GF-D8 (cell line): Measurements from ENCODE around the gene CEL.
"Not testable (repeated sequence)": the region's sequence is repeated elsewhere in the genome, so short reads cannot be mapped to it uniquely, and the experiment has no call there.

Experiments
- DNase-seq: peaks from one replicate; lab custom pipeline; 2025; lab: John Stamatoyannopoulos, UW

CEL gene

DNA sequence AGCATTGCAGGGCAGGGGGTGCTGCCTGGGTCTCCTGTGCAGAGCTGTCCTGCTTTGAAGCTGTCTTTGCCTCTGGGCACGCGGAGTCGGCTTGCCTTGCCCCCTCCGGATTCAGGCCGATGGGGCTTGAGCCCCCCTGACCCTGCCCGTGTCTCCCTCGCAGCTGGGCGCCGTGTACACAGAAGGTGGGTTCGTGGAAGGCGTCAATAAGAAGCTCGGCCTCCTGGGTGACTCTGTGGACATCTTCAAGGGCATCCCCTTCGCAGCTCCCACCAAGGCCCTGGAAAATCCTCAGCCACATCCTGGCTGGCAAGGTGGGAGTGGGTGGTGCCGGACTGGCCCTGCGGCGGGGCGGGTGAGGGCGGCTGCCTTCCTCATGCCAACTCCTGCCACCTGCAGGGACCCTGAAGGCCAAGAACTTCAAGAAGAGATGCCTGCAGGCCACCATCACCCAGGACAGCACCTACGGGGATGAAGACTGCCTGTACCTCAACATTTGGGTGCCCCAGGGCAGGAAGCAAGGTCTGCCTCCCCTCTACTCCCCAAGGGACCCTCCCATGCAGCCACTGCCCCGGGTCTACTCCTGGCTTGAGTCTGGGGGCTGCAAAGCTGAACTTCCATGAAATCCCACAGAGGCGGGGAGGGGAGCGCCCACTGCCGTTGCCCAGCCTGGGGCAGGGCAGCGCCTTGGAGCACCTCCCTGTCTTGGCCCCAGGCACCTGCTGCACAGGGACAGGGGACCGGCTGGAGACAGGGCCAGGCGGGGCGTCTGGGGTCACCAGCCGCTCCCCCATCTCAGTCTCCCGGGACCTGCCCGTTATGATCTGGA lies 2.7 kb downstream of the CEL start:
- DNase-seq = no peak

DNA sequence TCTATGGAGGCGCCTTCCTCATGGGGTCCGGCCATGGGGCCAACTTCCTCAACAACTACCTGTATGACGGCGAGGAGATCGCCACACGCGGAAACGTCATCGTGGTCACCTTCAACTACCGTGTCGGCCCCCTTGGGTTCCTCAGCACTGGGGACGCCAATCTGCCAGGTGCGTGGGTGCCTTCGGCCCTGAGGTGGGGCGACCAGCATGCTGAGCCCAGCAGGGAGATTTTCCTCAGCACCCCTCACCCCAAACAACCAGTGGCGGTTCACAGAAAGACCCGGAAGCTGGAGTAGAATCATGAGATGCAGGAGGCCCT lies 3.2 kb downstream of the CEL start:
- DNase-seq = no peak

DNA sequence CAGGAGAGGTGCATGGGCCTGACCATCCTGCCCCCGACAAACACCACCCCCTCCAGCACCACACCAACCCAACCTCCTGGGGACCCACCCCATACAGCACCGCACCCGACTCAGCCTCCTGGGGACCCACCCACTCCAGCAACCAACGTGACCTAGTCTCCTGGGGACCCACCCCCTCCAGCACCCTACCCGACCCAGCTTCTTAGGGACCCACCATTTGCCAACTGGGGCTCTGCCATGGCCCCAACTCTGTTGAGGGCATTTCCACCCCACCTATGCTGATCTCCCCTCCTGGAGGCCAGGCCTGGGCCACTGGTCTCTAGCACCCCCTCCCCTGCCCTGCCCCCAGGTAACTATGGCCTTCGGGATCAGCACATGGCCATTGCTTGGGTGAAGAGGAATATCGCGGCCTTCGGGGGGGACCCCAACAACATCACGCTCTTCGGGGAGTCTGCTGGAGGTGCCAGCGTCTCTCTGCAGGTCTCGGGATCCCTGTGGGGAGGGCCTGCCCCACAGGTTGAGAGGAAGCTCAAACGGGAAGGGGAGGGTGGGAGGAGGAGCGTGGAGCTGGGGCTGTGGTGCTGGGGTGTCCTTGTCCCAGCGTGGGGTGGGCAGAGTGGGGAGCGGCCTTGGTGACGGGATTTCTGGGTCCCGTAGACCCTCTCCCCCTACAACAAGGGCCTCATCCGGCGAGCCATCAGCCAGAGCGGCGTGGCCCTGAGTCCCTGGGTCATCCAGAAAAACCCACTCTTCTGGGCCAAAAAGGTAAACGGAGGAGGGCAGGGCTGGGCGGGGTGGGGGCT lies 4.6 kb downstream of the CEL start:
- DNase-seq = no peak

DNA sequence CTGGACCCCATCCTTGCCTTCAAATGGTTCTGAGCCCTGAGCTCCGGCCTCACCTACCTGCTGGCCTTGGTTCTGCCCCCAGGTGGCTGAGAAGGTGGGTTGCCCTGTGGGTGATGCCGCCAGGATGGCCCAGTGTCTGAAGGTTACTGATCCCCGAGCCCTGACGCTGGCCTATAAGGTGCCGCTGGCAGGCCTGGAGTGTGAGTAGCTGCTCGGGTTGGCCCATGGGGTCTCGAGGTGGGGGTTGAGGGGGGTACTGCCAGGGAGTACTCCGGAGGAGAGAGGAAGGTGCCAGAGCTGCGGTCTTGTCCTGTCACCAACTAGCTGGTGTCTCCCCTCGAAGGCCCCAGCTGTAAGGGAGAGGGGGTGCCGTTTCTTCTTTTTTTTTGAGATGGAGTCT lies 5.2 kb downstream of the CEL start:
- DNase-seq = no peak

DNA sequence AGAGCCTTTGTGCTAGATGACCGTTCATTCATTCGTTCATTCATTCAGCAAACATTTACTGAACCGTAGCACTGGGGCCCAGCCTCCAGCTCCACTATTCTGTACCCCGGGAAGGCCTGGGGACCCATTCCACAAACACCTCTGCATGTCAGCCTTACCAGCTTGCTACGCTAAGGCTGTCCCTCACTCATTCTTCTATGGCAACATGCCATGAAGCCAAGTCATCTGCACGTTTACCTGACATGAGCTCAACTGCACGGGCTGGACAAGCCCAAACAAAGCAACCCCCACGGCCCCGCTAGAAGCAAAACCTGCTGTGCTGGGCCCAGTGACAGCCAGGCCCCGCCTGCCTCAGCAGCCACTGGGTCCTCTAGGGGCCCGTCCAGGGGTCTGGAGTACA lies 6.0 kb downstream of the CEL start:
- no peak for DNase-seq

DNA sequence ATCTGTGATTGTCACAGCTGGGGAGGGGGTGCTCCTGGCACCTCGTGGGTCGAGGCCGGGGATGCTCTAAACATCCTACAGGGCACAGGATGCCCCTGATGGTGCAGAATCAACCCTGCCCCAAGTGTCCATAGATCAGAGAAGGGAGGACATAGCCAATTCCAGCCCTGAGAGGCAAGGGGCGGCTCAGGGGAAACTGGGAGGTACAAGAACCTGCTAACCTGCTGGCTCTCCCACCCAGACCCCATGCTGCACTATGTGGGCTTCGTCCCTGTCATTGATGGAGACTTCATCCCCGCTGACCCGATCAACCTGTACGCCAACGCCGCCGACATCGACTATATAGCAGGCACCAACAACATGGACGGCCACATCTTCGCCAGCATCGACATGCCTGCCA lies 6.7 kb downstream of the CEL start:
- not testable (repeated sequence) for DNase-seq

DNA sequence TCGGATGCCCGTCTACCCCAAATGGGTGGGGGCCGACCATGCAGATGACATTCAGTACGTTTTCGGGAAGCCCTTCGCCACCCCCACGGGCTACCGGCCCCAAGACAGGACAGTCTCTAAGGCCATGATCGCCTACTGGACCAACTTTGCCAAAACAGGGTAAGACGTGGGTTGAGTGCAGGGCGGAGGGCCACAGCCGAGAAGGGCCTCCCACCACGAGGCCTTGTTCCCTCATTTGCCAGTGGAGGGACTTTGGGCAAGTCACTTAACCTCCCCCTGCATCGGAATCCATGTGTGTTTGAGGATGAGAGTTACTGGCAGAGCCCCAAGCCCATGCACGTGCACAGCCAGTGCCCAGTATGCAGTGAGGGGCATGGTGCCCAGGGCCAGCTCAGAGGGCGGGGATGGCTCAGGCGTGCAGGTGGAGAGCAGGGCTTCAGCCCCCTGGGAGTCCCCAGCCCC lies 8.8 kb downstream of the CEL start:
- not testable (repeated sequence) for DNase-seq

DNA sequence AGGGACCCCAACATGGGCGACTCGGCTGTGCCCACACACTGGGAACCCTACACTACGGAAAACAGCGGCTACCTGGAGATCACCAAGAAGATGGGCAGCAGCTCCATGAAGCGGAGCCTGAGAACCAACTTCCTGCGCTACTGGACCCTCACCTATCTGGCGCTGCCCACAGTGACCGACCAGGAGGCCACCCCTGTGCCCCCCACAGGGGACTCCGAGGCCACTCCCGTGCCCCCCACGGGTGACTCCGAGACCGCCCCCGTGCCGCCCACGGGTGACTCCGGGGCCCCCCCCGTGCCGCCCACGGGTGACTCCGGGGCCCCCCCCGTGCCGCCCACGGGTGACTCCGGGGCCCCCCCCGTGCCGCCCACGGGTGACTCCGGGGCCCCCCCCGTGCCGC lies 9.2 kb downstream of the CEL start:
- DNase-seq = not testable (repeated sequence)

DNA sequence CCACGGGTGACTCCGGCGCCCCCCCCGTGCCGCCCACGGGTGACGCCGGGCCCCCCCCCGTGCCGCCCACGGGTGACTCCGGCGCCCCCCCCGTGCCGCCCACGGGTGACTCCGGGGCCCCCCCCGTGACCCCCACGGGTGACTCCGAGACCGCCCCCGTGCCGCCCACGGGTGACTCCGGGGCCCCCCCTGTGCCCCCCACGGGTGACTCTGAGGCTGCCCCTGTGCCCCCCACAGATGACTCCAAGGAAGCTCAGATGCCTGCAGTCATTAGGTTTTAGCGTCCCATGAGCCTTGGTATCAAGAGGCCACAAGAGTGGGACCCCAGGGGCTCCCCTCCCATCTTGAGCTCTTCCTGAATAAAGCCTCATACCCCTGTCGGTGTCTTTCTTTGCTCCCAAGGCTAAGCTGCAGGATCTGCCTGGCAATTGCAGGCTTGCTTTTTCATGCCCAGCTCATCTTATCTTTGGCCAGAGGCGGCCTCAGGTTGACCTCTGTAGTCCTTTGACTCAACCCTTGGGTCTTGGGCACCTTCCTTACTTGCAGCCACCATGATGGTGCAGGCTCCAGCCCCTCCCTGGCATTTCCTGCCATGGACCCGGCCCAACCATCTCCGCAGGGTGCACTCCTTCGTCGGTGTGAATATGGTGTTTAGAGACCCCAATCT lies 9.8 kb downstream of the CEL start:
- DNase-seq = no peak

DNA sequence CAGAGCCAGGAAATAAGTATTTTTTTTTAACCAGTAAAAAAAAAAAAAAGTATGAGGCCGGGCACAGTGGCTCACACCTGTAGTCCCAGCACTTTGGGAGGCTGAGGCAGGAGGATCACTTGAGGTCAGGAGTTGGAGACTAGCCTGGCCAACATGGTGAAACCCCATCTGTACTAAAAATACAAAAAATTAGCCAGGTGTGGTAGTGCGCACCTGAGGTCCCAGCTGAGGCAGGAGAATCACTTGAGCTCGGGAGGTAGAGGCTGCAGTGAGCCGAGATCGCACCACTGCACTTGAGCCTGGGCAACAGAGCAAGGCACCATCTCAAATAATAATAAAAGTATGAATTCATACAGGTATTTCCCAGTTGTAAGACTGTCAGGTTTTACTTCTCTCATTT lies 10.4 kb downstream of the CEL start:
- not testable (repeated sequence) for DNase-seq

DNA sequence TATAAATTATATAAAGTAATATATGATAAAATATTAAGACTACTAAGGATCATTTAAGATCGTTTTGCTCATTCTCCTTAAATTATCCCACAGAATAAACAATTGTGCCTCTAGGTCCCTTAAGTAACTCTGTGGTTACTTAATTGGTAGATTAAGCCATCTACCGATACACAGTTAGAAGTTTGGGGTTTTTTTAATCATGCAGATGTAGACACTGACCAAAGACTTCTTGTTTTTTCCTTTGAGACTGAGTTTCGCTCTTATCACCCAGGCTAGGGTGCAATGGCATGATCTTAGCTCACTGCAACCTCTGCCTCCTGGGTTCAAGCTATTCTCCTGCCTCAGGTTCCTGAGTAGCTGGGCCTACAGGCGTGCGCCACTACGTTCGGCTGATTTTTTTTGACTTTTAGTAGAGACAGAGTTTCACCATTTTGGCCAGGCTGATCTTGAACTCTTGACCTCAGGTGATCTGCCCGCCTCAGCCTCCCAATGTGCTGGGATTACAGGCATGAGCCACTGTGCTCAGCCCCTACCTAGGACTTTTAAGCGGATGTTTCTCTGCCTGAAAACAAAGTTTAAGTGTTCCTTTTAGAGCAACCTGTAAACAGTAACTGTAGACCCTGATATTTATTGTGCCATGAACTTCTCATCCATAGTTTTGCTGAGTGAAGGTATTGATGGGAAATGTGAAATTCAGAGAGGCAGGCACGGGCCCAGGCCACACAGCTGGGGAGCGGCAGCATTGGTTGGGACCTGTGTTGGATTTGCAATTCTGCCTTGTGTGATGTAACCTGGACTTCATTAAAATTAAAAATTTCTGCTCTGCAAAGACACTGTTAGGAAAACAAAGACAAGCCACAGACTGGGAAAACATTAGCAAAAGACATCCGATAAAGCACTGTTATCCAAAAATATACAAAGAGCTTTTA lies 11.6 kb downstream of the CEL start:
- DNase-seq = peak; percentile 35

DNA sequence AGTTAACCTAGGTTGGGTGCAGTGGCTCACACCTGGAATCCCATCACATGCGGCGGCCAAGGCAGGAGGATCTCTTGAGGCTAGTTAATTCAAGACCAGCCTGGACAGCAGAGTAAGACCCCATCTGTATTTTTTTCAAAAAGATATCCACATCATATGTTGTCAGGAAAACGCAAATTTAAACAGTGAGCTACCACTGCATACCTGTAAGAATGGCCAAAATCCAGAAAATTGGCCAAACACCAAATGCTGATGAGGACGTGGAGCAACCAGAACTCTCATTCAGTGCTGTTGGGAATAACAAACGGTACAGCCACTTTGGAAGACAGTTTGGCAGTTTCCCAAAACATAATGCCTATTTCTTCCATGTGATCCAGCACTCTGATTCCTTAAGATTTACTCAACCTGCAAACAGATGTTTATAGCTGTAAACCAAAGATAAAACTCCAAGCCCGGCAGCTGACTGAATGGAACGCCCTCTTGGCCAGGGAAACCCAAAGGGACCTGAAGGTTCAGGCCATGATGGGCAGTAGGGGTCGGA lies 12.4 kb downstream of the CEL start:
- DNase-seq = no peak

DNA sequence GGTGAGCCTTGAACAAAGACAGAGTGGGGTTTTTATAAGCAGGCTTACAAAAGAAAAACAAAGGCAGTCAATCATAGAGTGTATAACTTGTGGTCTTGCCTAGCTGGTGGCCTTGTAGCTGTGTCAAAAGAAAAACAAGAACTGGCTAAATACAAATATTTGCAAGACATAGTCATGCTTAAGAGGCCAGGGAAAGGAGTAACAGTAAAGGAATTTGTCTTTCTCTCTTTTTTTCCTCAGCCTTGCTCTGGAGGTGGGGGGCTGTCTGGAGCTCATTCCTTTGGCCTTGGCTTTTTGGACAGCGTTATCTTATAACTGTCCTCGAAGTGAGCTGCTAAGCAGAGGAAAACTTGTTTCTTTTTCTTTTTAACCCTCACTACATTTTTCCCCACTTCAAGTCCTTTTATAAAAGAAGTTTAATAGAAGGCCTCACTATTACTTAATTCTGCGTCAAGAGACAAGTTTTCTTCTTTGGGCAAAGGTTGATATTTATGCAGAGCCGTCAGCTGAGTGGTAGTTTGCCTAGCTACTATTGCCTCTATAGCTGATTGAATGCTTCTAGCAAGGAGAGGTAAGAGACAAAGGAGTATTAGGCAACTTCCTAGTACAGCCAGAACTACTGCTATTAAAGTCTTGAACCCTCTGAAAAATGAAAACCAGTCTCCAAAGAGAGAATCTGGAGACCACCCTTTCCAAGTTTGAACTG lies 14.3 kb downstream of the CEL start:
- DNase-seq = no peak

DNA sequence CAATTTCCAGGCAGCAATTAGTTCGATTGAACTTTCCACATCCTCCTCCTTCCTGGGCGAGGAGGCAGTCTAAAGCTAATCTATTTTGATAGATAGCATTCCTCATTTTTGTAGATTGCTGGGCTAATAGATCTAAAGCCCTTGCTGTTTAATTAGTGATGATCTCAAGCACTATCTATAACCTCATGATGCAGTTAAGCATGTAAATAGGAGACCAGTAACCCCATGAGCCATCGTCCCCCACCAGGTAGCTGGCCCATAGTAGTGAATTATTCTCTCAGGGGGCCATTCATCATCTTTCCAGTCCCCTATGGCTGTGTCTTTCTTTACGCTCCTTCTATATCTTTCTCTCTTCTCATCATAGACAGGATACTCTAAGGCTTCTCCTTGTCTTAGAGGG lies 14.9 kb downstream of the CEL start:
- no peak for DNase-seq

DNA sequence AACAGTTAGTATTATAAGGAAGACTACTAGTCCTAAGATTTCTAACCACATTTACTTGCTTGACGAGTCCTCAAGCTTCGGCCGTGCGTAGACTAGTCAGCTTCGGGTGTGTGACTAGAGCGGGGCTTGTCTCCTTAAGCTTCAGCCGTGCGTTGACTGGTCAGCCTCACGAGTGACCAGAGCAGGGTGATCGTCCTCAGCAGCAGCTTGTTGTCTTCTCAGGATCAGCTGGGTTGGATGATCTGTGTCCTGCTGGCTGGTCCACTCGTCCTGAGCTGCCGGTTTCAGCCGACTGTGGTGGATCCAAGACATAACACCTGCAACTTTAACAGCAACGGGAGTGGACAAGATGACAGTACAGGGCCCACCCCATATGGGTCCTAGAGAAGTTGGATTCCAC lies 16.7 kb downstream of the CEL start:
- DNase-seq = no peak

DNA sequence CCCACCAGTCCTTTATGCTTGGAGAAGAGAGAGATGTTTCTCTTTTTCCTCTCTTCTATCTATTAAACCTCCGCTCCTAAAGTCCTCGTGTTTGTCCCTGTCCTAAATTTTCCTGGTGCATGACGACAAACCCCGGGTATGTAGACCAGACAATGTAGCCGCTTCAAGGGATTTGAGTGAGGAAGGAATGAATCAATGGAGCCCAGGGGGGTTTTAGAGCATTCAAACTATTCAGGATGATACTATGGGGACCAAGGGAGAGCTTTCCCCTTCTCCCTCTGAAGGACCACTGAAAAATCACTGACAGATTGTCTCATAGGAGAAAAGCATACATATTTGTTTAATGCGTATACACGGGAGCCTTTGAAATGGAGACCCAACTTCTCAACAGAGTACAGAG lies 18.4 kb downstream of the CEL start:
- no peak for DNase-seq

DNA sequence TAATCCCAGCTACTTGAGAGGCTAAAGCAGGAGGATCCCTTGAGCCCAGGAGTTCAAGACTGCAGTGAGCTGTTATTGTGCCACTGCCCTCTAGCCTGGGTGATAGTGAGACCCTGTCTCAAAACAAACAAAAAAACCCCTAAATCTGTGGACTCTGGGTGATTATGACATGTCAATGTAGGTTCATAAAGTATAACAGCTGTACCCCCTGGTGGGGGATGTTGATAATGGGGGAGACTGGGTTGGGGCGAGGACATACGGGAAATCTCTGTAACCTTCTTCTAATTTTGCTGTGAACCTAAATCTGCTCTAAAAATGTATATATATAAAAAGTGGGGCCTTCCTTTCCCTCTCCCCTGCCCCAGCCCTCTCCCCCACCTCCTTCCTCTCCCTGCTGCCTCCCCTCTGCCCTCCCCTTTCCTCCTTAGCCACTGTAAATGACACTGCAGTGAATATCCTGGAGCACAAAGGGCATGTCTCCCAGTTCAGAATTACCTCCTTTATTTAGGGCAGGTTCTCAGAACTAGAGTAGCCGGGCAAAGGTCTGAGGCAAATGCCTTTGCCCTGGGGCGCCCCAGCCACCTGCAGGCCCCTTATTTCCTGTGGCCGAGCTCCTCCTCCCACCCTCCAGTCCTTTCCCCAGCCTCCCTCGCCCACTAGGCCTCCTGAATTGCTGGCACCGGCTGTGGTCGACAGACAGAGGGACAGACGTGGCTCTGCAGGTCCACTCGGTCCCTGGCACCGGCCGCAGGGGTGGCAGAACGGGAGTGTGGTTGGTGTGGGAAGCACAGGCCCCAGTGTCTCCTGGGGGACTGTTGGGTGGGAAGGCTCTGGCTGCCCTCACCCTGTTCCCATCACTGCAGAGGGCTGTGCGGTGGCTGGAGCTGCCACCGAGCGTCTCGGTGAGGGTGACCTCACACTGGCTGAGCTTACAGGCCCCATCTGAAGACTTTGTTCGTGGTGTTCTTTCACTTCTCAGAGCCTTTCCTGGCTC lies 19.3 kb downstream of the CEL start:
- DNase-seq = not testable (repeated sequence)

DNA sequence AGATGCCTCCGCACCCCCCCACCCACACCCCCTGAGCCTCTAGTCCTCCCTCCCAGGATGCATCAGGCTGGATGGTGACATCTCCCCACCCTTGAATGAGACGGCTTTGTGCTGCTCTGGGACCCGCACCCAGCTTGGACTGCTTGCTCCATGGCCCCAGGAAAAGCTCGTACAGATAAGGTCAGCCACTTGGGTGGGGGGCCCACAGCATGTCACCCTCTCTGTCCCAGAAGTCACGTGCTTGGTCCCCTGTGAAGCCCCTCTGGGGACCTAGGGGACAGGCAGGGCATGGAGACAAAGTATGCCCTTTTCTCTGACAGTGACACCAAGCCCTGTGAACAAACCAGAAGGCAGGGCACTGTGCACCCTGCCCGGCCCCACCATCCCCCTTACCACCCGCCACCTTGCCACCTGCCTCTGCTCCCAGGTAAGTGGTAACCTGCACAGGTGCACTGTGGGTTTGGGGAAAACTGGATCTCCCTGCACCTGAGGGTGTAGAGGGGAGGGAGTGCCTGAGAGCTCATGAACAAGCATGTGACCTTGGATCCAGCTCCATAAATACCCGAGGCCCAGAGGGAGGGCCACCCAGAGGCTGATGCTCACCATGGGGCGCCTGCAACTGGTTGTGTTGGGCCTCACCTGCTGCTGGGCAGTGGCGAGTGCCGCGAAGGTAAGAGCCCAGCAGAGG lies 20.3 kb downstream of the CEL start:
- not testable (repeated sequence) for DNase-seq

DNA sequence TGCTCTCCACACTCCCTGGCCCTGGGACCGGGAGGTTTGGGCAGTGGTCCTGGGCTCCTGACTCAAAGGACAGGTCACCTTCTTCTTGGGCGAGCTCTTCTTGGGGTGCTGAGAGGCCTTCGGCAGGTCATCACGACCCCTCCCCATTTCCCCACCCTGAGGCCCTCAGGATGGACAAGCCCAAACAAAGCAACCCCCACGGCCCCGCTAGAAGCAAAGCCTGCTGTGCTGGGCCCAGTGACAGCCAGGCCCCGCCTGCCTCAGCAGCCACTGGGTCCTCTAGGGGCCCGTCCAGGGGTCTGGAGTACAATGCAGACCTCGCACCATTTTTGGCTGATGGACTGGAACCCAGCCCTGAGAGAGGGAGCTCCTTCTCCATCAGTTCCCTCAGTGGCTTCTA lies 21.9 kb downstream of the CEL start:
- DNase-seq = not testable (repeated sequence)
